ENCODE results near the gene TOPAZ1.

DNA sequence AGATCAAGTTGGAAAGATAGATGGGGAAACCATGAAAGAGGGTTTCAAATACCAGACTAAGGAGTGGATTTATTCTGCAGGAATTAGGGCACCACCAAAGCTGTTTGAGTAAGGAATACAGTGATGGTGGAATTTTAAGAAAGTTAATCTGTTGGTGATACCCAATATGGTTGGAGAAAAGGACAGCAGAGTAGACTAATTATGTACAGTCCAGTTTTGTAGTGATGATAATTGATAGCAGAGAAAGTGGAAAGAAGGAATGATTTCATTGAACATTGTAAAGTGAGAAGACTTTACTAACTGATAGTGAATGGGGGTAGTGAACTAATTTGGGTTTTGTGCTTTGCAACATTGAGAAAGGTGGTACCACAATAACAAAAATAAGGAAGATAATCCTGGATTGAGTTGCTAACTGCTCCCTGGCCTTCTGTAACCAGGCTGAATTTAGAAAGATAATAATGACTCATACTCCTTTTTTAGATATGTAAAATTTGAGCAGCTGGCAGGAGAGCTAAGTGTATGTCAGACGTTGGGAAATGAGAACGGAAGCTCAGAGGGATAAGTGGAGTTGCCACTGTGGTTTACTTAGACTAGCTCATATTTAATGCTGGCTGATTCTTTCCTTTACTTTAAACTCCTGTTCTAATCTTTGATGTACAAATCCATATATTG, 113.8 kb downstream of the TOPAZ1 start:
- TF ChIP-seq, protein P1, sequence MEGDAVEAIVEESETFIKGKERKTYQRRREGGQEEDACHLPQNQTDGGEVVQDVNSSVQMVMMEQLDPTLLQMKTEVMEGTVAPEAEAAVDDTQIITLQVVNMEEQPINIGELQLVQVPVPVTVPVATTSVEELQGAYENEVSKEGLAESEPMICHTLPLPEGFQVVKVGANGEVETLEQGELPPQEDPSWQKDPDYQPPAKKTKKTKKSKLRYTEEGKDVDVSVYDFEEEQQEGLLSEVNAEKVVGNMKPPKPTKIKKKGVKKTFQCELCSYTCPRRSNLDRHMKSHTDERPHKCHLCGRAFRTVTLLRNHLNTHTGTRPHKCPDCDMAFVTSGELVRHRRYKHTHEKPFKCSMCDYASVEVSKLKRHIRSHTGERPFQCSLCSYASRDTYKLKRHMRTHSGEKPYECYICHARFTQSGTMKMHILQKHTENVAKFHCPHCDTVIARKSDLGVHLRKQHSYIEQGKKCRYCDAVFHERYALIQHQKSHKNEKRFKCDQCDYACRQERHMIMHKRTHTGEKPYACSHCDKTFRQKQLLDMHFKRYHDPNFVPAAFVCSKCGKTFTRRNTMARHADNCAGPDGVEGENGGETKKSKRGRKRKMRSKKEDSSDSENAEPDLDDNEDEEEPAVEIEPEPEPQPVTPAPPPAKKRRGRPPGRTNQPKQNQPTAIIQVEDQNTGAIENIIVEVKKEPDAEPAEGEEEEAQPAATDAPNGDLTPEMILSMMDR (IDR thresholded peaks at IDR 0.05; ENCODE audit: poor library complexity), result no peak
- no peak for TF ChIP-seq EZH2 (IDR thresholded peaks at IDR 0.05; ENCODE audit: borderline replicate concordance)

All from hepatocyte (in vitro differentiated cells).